GM19324 (cell line): ENCODE data around the gene IL17B.

Source experiments
- ATAC-seq: cut with Tn5 transposase; IDR thresholded peaks from one replicate; pipeline ENCODE4 v1.9.1; 2021; ENCODE audit warnings: mild to moderate bottlenecking, moderate library complexity; ENCODE audit not compliant: unreplicated experiment, low FRiP score

IL17B gene

GRCh38 chr5:149333711-149334443, 45.2 kb downstream of the IL17B start:
- ATAC-seq = no peak

- no peak for ATAC-seq
Observed at GRCh38 chr5:149328177-149328576, 50.9 kb downstream of the IL17B start.

- no peak for ATAC-seq
Observed at GRCh38 chr5:149326611-149327010, 52.5 kb downstream of the IL17B start.

GRCh38 chr5:149325894-149326293, 53.2 kb downstream of the IL17B start:
- ATAC-seq = no peak

DNA sequence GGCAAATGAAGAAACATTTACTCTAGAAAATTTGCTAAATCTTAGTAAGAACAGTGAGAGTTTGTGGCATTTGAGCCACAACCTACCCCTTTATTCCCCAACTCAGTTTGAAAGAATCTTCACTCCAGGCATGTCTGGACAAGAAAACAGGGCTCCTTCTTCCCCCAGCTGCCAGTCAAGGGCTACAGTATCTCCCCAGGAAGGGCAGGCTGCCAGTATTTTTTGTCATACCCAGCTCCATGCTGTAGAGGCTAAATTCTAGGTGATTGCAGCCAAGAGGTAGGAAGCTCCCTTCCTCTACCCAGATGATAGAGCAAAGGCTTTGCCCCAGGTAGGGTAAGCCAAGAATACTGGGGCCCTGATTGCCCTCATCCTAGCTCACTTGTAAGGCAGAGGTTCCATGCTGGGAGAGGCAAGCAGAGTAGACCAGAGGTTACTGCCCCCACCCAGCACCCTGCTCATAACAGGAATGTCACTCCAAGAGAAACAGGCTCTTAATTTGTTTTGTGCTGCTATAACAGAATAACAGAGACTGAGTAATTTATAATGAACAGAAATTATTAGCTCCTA, 53.8 kb downstream of the IL17B start:
- ATAC-seq = no peak

GRCh38 chr5:149324641-149325040, 54.5 kb downstream of the IL17B start:
- no peak for ATAC-seq
